Fibroblast of lung (primary cell): Measurements from ENCODE around the gene KCNIP4.

Source experiments
- EZH2 ChIP-seq: IDR thresholded peaks from 2 replicates; pipeline ENCODE4 v1.5.1; 2012; ENCODE audit warnings: low read length, control low read depth, mild to moderate bottlenecking; ENCODE audit errors: missing control alignments
- TF ChIP-seq, protein P1 (sequence below), 2 donors: IDR thresholded peaks in 1 of 2; conservative IDR thresholded peaks in 1 of 2; 1 replicate in 1 of 2; 2 replicates in 1 of 2; pipeline ENCODE4 v1.5.1; 2011 to 2012; ENCODE audit warnings: low read length in 2 of 2, control low read depth in 1 of 2, inconsistent platforms in 1 of 2, low read depth in 1 of 2, mild to moderate bottlenecking in 1 of 2

DNA sequence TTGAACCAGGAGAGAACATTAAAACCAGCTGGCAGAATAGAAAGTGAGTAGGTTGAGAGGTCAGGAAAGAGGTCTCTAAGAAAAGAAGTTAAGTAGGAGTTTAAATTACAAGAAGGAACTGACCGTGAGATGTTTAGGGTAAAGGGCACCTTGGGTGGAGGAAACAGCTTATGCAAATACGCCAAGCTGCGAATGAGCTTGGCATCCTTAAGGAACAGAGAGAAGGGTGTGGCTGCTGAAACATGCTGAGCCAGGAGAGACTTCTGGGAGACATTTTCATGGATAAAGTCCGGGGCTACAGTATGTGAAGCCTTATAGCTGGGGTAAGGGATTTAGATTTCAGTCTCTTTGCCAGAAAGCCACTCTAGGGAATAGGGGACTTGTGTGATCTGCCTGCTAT lies 249.1 kb downstream of the KCNIP4 start:
- TF ChIP-seq, protein P1, sequence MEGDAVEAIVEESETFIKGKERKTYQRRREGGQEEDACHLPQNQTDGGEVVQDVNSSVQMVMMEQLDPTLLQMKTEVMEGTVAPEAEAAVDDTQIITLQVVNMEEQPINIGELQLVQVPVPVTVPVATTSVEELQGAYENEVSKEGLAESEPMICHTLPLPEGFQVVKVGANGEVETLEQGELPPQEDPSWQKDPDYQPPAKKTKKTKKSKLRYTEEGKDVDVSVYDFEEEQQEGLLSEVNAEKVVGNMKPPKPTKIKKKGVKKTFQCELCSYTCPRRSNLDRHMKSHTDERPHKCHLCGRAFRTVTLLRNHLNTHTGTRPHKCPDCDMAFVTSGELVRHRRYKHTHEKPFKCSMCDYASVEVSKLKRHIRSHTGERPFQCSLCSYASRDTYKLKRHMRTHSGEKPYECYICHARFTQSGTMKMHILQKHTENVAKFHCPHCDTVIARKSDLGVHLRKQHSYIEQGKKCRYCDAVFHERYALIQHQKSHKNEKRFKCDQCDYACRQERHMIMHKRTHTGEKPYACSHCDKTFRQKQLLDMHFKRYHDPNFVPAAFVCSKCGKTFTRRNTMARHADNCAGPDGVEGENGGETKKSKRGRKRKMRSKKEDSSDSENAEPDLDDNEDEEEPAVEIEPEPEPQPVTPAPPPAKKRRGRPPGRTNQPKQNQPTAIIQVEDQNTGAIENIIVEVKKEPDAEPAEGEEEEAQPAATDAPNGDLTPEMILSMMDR (conservative IDR thresholded peaks at IDR 0.05 in 1 of 2, IDR thresholded peaks at IDR 0.05 in 1 of 2; ENCODE audit: low read depth in 1 of 2, low read length in 2 of 2) = no peak
- TF ChIP-seq EZH2 = no peak
